GM19043 (cell line): ENCODE measurements around the gene EFL1.

Experiments used
- ATAC-seq: cut with Tn5 transposase; IDR thresholded peaks from one replicate; pipeline ENCODE4 v1.9.1; 2021; ENCODE audit warnings: low read depth; ENCODE audit not compliant: unreplicated experiment

Gene EFL1

GRCh38 chr15:82095803-82096202, 166.7 kb downstream of the EFL1 start:
- ATAC-seq = no peak

GRCh38 chr15:82093774-82094211, 168.7 kb downstream of the EFL1 start:
- ATAC-seq = no peak

- no peak for ATAC-seq
Measured at GRCh38 chr15:82093325-82093724, 169.2 kb downstream of the EFL1 start.

GRCh38 chr15:82091636-82092140, 170.8 kb downstream of the EFL1 start:
- ATAC-seq = no peak

GRCh38 chr15:82086243-82086995, 176.1 kb downstream of the EFL1 start:
- no peak for ATAC-seq

- no peak for ATAC-seq
Measured at GRCh38 chr15:82081914-82082762, 180.4 kb downstream of the EFL1 start.

GRCh38 chr15:82080774-82081173, 181.8 kb downstream of the EFL1 start:
- ATAC-seq = no peak
